Measurements from ENCODE around the gene YBX2. TPM values are rescaled to one million over a fixed set of nuclear protein-coding genes. Genes with fewer than 3 reads are reported as not detected.

Gene YBX2
- total RNA-seq, 2 experiments from 2014 or later = 0.37 to 1.2 TPM

- H3K4me3 Mint-ChIP-seq = peak overlapping the region; percentile 89
- H3K27ac Mint-ChIP-seq = peak overlapping the region; percentile 98
- no peaks in the 10 kb centered on the region for H3K27me3 Mint-ChIP-seq
- peaks cover 25% of the 10 kb centered on the region for H3K36me3 Mint-ChIP-seq
- POLR2A ChIA-PET = interaction anchor here (1.0 to 4.3 kb wide), 7 partner anchors 22 to 378 kb away, joined by 4 to 34 read pairs (median 9); partner anchors contain the start of genes ACAP1, MPDU1, NEURL4 and PHF23
- DNase-seq (peak; percentile 71), ATAC-seq (ENCODE audit: low read depth) (peak; percentile 7)
- H3K9me3 Mint-ChIP-seq = no peaks in the 10 kb centered on the region
- H3K4me1 Mint-ChIP-seq = peaks cover 36% of the 10 kb centered on the region
Measured at GRCh38 chr17:7307686-7308624, 13.5 kb upstream of the YBX2 start.

GRCh38 chr17:7306911-7307685, 12.7 kb upstream of the YBX2 start, which contains the start of gene EIF5A:
Gene EIF5A (plus strand): TSS chr17:7307628. CDS start chr17:7309636, 2,008 bp downstream.
- H3K36me3 Mint-ChIP-seq = peaks cover 19% of the 10 kb centered on the region

DNA sequence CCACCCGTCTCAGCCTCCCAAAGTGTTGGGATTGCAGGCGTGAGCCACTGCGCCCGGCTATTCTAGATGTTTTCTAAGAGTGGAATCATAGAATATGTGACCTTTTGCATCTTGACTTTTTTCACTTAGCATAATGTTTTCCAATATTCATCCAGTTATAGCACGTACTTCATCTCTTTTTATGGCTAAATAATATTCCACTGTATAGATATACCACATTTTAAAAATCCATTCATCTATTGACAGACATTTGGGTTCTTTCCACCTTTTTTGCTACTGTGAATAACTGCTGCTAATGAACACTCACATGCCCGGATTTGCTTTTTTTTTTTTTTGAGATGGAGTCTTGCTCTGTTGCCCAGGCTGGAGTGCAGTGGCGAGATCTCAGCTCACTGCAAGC, 9.7 kb upstream of the YBX2 start:
- POLR2A ChIA-PET = interaction anchor here (0.7 kb wide), 3 partner anchors 9 to 919 kb away, joined by 3 read pairs; no protein-coding TSS in a partner anchor
- peaks cover 8% of the 10 kb centered on the region for H3K4me1 Mint-ChIP-seq

More at GRCh38 chr17:7306911-7307685, 12.7 kb upstream of the YBX2 start, which contains the start of gene EIF5A:
- Mint-ChIP-seq H3K27ac (peak within 1 kb of the TSS; percentile 98), H3K4me3 (peak within 1 kb of the TSS; percentile 89), H3K27me3 (no peaks in the 10 kb centered on the region), H3K9me3 (no peaks in the 10 kb centered on the region), H3K4me1 (peaks cover 29% of the 10 kb centered on the region)
- POLR2A ChIA-PET = interaction anchor here (2.8 kb wide), 1 partner anchor 37 kb away, joined by 11 read pairs; no protein-coding TSS in a partner anchor
- peak; percentile 81 for ATAC-seq (ENCODE audit: low read depth)
- peak; percentile 99 for DNase-seq

DNA sequence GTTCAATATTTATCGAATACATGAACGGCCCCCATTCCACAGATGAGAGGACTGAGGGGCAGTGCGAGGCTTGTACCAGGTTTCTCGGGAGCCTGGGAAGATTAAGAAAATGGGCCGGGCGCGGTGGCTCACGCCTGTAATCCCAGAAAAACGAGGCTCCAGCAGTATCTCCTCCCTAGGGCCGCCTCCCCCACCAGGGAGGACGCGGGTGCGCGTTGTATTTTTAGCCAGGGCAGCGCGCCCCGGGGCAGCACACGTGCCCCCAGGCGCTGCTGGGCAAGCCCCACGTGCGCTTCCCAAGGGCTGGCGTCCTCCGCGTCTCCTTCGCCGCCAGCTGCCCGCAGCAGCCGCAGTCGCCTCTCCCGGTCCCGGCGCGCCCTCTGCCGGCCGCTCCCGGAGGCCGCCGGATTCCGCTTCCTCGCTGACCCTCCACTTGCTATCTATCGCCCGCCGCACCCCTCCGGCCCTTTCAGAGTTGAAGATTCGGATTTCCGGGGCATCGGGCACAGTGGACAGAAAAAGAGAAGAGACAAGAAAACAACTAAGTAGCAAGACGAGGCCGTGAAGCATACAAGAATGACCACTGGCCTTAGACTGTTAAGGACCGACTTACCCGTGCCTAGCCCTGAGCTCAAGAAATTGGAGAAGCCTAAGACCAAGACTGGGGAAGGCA, 1.9 kb upstream of the YBX2 start:
- DNase-seq (peak; percentile 82), ATAC-seq (ENCODE audit: low read depth) (peak; percentile 31)
- POLR2A ChIA-PET = interaction anchor here (0.8 to 1.4 kb wide), 5 partner anchors 10 to 253 kb away, joined by 3 to 6 read pairs (median 3); partner anchors contain the start of gene SLC2A4
- Mint-ChIP-seq H3K27me3 (peaks cover 44% of the 10 kb centered on the region), H3K4me3 (peak overlapping the region; percentile 55), H3K4me1 (peaks cover 20% of the 10 kb centered on the region), H3K36me3 (no peaks in the 10 kb centered on the region), H3K27ac (no peak overlapping the region), H3K9me3 (no peaks in the 10 kb centered on the region)

More for the DNA sequence above, 9.7 kb upstream of the YBX2 start:
- Mint-ChIP-seq H3K36me3 (peaks cover 2% of the 10 kb centered on the region), H3K4me3 (no peak overlapping the region), H3K27ac (no peak overlapping the region), H3K27me3 (peaks cover 8% of the 10 kb centered on the region), H3K9me3 (no peaks in the 10 kb centered on the region)
- DNase-seq (no peak), ATAC-seq (ENCODE audit: low read depth) (no peak)

DNA sequence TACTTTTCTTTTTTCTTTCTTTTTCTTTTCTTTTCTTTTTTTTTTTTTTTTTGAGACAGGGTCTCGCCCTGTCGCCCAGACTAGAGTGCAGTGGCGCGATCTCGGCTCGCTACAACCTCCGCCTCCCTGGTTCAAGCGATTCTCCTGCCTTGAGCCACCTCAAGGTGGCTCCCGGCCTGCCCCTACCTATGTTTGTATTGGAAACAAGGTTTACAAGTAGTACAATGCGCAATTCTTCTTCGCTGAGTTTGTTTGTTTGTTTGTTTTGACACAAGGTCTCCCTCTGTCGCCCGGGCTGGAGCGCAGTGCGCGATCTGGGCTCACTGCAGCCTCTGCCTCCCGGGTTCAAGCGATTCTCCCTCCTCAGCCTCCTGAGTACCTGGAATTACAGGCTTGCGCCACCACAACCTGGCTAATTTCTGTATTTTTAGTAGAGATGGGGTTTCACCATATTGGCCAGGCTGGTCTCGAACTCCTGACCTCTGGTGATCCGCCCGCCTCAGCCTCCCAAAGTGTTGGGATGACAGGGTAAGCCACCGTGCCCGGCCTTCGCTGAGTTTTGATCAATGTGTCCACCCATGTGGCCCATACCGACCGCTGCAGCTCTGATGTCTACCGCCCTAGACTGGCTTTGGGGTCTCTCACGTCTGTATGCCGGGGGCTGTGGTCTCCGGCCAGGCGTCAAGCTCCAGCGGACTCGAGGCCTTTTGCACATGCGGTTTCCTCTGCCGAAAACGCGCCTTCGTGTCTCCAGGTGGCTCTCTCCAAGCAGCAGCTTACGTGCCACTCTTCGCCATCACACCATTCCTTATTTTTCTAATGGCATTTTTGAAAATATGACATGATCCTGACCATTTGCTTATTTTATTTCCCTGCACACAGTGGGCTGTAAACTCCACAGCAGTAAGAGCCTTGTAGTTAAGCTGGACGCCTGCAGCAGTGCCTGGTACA, 1.1 kb upstream of the YBX2 start:
- Mint-ChIP-seq H3K27ac (peak overlapping the region; percentile 42), H3K9me3 (no peaks in the 10 kb centered on the region), H3K36me3 (no peaks in the 10 kb centered on the region), H3K27me3 (peaks cover 46% of the 10 kb centered on the region), H3K4me3 (peak overlapping the region; percentile 79), H3K4me1 (peaks cover 20% of the 10 kb centered on the region)
- POLR2A ChIA-PET = interaction anchor here (0.8 to 1.3 kb wide), 4 partner anchors 10 to 53 kb away, joined by 3 to 6 read pairs (median 3); partner anchors contain the start of gene SLC2A4
- DNase-seq (no peak), ATAC-seq (ENCODE audit: low read depth) (no peak)

DNA sequence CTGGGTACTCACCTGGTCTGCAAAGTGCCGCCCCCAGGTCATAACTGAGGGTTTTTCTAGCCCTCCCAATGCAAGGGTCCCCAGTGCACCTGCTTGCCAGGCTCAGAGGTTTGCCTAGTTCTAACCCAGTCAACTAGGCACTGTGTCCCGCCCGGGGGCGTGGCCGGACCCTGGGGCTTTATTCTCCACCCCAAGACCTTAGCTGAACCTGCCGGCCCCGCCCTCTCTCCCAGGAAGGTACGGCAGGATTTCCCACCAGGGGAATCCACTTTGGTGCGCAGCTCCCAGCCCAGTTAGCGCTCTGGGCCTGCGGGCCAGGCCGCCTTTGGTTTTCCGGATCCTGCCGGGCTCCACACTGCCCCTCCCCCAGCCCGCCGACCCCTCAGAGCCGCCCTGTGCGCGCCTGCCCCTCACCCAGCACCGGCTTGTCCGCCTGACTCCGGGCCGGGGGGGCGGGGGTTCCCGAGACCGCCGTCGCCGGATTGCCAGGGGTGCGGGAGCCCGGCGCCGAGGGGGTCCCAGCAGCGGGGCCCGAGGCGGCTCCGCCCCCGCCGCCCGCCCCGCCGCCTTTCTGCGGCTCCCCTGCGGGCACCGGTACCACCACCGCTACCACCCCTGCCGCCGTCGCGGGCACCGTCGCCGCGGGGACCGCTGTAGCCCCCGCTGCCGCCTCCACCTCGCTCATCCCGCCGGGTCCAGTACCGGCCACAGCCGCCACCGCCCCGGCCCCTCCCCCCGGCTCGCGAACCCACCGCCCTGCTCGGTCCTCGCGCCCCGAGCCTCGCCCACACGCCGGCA, 424 bp downstream of the YBX2 start:
- Mint-ChIP-seq H3K27me3 (peaks cover 41% of the 10 kb centered on the region), H3K36me3 (no peaks in the 10 kb centered on the region), H3K4me1 (peaks cover 20% of the 10 kb centered on the region), H3K9me3 (no peaks in the 10 kb centered on the region), H3K4me3 (no peak overlapping the region), H3K27ac (no peak overlapping the region)
- ATAC-seq (ENCODE audit: low read depth) (no peak), DNase-seq (peak; percentile 53)
- POLR2A ChIA-PET = no interaction called here

DNA sequence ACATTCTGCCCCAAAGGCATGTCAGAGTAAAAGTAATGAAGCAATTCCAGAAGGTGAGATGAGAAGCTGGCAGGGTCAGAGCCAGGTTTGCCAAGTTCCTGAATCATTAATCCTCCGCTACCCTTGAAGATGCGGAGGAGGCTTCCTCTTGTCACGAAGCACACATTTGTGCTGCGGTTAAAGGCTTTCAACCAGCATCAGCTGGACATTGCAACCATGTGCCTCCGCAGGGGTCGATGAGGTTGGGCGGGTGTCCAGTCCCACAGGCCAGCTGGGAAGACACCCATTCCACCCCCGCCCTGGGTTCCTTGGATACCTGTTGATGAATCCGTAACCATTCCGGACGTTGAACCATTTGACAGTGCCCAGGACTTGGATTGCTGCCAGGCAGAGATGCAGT, 1.3 kb downstream of the YBX2 start:
- no peak overlapping the region for H3K27ac Mint-ChIP-seq

GRCh38 chr17:7292729-7293128, 1.7 kb downstream of the YBX2 start:
- no peak for DNase-seq
- peaks cover 48% of the 10 kb centered on the region for H3K27me3 Mint-ChIP-seq
- no peak overlapping the region for H3K4me3 Mint-ChIP-seq
- POLR2A ChIA-PET = interaction anchor here (2.0 kb wide), 1 partner anchor 11 kb away, joined by 5 read pairs; the partner anchor contains the start of gene SLC2A4
- H3K9me3 Mint-ChIP-seq = no peaks in the 10 kb centered on the region
- H3K36me3 Mint-ChIP-seq = no peaks in the 10 kb centered on the region
- H3K4me1 Mint-ChIP-seq = peaks cover 20% of the 10 kb centered on the region
- no peak for ATAC-seq (ENCODE audit: low read depth)
- no peak overlapping the region for H3K27ac Mint-ChIP-seq

More for the DNA sequence above, 1.3 kb downstream of the YBX2 start:
- H3K4me1 Mint-ChIP-seq = peaks cover 20% of the 10 kb centered on the region
- ATAC-seq (ENCODE audit: low read depth) (no peak), DNase-seq (no peak)
- POLR2A ChIA-PET = interaction anchor here (2.0 kb wide), 1 partner anchor 12 kb away, joined by 5 read pairs; the partner anchor contains the start of gene SLC2A4
- no peaks in the 10 kb centered on the region for H3K9me3 Mint-ChIP-seq
- peak overlapping the region; percentile 35 for H3K4me3 Mint-ChIP-seq
- no peaks in the 10 kb centered on the region for H3K36me3 Mint-ChIP-seq
- peaks cover 43% of the 10 kb centered on the region for H3K27me3 Mint-ChIP-seq

- H3K4me3 Mint-ChIP-seq = no peak overlapping the region
- no peak overlapping the region for H3K27ac Mint-ChIP-seq
- no peak for DNase-seq
- POLR2A ChIA-PET = interaction anchor here (2.0 kb wide), 1 partner anchor 11 kb away, joined by 5 read pairs; the partner anchor contains the start of gene SLC2A4
- H3K36me3 Mint-ChIP-seq = no peaks in the 10 kb centered on the region
- ATAC-seq (ENCODE audit: low read depth) = no peak
- peaks cover 48% of the 10 kb centered on the region for H3K27me3 Mint-ChIP-seq
- H3K4me1 Mint-ChIP-seq = peaks cover 20% of the 10 kb centered on the region
- no peaks in the 10 kb centered on the region for H3K9me3 Mint-ChIP-seq
Measured at GRCh38 chr17:7292194-7292593, 2.2 kb downstream of the YBX2 start.

DNA sequence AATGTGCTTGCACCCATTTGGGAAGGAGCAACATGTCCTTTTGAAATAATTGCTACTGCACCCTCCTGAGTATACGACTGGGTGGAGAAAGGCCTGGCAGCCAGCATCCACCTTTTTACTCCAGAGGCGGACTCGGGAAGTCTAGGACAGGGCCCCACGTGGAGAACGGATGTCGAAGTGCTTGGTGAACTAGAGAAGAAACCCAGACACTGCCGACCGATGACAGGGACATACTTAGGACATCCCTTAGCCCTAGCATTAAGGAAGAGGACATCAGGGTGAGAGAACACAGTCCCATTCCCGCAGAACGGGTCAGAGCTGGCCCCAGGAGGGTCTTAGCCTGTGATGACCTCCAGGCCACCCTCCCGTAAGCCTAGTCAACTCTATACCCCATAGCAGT, 3.8 kb downstream of the YBX2 start:
- DNase-seq = no peak
- H3K36me3 Mint-ChIP-seq = no peaks in the 10 kb centered on the region
- peaks cover 50% of the 10 kb centered on the region for H3K27me3 Mint-ChIP-seq
- H3K27ac Mint-ChIP-seq = no peak overlapping the region
- peaks cover 13% of the 10 kb centered on the region for H3K4me1 Mint-ChIP-seq
- no peak overlapping the region for H3K4me3 Mint-ChIP-seq
- ATAC-seq (ENCODE audit: low read depth) = no peak
- POLR2A ChIA-PET = interaction anchor here (0.6 kb wide), 2 partner anchors 13 to 25 kb away, joined by 6 to 7 read pairs; no protein-coding TSS in a partner anchor
- no peaks in the 10 kb centered on the region for H3K9me3 Mint-ChIP-seq

DNA sequence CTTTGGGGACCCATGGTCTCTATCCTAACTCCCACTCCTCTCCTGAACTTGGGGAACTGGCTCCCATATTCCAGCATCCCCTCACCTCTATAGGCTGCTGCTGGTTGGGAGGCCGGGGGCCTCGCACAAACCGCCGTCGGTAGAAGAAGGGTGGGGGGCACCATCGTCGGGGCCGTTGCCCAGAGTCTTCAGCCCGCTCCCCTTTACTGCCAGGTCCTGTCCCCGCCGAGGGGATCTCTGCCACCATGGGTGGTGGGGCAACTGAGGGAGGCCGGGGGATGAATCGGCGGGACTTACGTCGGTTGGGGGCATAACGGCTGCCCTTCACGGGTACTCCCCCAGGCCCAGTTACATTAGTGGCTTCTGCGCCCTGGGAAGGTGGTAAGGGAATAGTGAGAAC, 4.3 kb downstream of the YBX2 start:
- peaks cover 10% of the 10 kb centered on the region for H3K4me1 Mint-ChIP-seq
- H3K4me3 Mint-ChIP-seq = no peak overlapping the region
- no peak for ATAC-seq (ENCODE audit: low read depth)
- no peaks in the 10 kb centered on the region for H3K36me3 Mint-ChIP-seq
- H3K9me3 Mint-ChIP-seq = no peaks in the 10 kb centered on the region
- no peak overlapping the region for H3K27ac Mint-ChIP-seq
- POLR2A ChIA-PET = interaction anchor here (0.6 kb wide), 1 partner anchor 12 kb away, joined by 7 read pairs; no protein-coding TSS in a partner anchor
- peaks cover 45% of the 10 kb centered on the region for H3K27me3 Mint-ChIP-seq
- DNase-seq = no peak
